Measurements from ENCODE around the gene NUDT4. TPM values are rescaled to one million over a fixed set of nuclear protein-coding genes. Genes with fewer than 3 reads are reported as not detected.

NUDT4 gene
- polyA plus RNA-seq, 1 donor (not counting 4 experiments of a cell fraction or from before 2014, with no cell fraction given): 33.2 TPM

DNA sequence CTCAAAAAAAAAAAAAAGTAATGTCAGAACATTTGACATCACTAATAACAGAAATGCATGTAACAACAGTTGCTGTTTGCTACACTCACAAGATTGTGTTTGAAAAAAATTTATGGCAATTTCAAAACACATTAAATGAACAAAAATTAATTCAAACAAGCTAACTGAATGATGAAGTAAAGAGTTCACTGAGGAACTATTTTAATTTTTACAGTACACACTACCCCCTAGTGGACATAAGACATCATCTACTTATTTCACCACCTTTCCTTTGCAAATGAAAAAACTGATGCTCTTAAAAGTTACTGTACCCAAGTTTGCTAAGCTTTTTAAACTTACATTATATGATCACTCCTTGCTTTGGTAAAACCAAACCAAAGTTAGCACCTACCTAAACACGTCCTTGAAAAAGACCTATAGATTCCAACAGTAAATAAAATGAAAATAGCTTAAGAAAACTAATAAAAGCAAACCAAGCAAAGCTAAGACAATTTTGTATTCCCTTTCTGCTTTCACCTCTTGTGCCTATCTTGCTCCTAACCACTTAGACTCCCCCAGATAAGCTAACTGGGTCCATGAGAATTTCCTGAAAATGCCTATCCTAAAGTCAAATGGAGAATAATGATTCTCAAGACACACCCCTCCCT, 41.8 kb downstream of the NUDT4 start:
- peaks cover 100% of the 10 kb centered on the region for H3K79me2 ChIP-seq (ENCODE audit: control insufficient read depth, insufficient read depth, low read length)
- dilution Hi-C loops (cut with MboI; ENCODE audit: extremely low pct_ligation_motif_present, low sequenced_read_pairs): no loop called here
- H2AFZ ChIP-seq (ENCODE audit: control insufficient read depth, low read length): no peak overlapping the region
- no peaks in the 10 kb centered on the region for H3K4me1 ChIP-seq (ENCODE audit: control insufficient read depth, extremely low read depth, insufficient read depth, low read length)
- no peak overlapping the region for H3K4me3 ChIP-seq (ENCODE audit: control insufficient read depth in 2 of 3, extremely low read depth in 1 of 3, insufficient read depth in 2 of 3, low read depth in 1 of 3, low read length in 3 of 3)
- no peak for DNase-seq (ENCODE audit: low read depth, low spot score)
- TF ChIP-seq, protein P1, sequence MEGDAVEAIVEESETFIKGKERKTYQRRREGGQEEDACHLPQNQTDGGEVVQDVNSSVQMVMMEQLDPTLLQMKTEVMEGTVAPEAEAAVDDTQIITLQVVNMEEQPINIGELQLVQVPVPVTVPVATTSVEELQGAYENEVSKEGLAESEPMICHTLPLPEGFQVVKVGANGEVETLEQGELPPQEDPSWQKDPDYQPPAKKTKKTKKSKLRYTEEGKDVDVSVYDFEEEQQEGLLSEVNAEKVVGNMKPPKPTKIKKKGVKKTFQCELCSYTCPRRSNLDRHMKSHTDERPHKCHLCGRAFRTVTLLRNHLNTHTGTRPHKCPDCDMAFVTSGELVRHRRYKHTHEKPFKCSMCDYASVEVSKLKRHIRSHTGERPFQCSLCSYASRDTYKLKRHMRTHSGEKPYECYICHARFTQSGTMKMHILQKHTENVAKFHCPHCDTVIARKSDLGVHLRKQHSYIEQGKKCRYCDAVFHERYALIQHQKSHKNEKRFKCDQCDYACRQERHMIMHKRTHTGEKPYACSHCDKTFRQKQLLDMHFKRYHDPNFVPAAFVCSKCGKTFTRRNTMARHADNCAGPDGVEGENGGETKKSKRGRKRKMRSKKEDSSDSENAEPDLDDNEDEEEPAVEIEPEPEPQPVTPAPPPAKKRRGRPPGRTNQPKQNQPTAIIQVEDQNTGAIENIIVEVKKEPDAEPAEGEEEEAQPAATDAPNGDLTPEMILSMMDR (optimal IDR thresholded peaks at IDR 0.05 in 1 of 3, IDR thresholded peaks at IDR 0.05 in 1 of 3, conservative IDR thresholded peaks at IDR 0.05 in 1 of 3; ENCODE audit: extremely low read depth in 1 of 3, insufficient read depth in 2 of 3, low read length in 3 of 3): no peak
- no peak for TF ChIP-seq EZH2 (IDR thresholded peaks at IDR 0.05; ENCODE audit: low read length)
- no peaks in the 10 kb centered on the region for H3K9me1 ChIP-seq (ENCODE audit: control insufficient read depth, extremely low read depth, insufficient read depth, low read length)
- H3K9ac ChIP-seq (ENCODE audit: control insufficient read depth, extremely low read depth, insufficient read depth, low read length): no peak overlapping the region
- peaks cover 0 to 6% of the 10 kb centered on the region in 2 experiments for H3K36me3 ChIP-seq (ENCODE audit: control insufficient read depth in 2 of 2, extremely low read depth in 1 of 2, insufficient read depth in 2 of 2, low read length in 2 of 2)
- no peak overlapping the region for H3K4me2 ChIP-seq (ENCODE audit: control insufficient read depth, extremely low read depth, insufficient read depth, low read depth, low read length)
- peaks cover 9% of the 10 kb centered on the region for H4K20me1 ChIP-seq (ENCODE audit: control insufficient read depth, extremely low read depth, insufficient read depth, low read length)
- H3K9me3 ChIP-seq (ENCODE audit: control insufficient read depth, low read depth, low read length): no peaks in the 10 kb centered on the region
- no peak overlapping the region for H3K27ac ChIP-seq (ENCODE audit: control insufficient read depth, insufficient read depth, low read length)
- no peak for FAIRE-seq
- no peaks in the 10 kb centered on the region for H3K27me3 ChIP-seq (ENCODE audit: control insufficient read depth, extremely low read depth, insufficient read depth, low read length)

DNA sequence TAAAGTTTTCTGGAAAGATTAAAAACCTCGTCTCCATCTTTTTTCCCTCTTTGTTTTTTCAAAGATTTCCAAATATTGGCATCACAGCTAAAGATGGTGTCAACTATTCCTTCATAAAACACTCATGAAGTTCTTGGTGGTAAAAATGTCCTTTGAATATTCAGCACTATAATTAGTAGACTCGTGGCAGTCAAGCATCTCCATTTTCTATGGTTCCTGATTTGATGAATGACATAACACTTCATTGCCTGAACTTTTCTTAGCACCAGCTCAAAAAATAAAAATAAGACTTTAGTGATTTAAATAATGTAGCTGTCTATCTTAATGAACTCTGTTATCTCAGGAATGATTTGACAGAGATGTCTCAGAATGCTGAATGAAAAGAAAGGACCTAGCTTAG, 44.3 kb downstream of the NUDT4 start:
- no peak for FAIRE-seq
- TF ChIP-seq, protein P1 (optimal IDR thresholded peaks at IDR 0.05 in 1 of 3, IDR thresholded peaks at IDR 0.05 in 1 of 3, conservative IDR thresholded peaks at IDR 0.05 in 1 of 3; ENCODE audit: extremely low read depth in 1 of 3, insufficient read depth in 2 of 3, low read length in 3 of 3): no peak
- no peak for TF ChIP-seq EZH2 (IDR thresholded peaks at IDR 0.05; ENCODE audit: low read length)
- Histone ChIP-seq H2AFZ (ENCODE audit: control insufficient read depth, low read length) (no peak overlapping the region), H4K20me1 (ENCODE audit: control insufficient read depth, extremely low read depth, insufficient read depth, low read length) (peaks cover 17% of the 10 kb centered on the region), H3K79me2 (ENCODE audit: control insufficient read depth, insufficient read depth, low read length) (peaks cover 100% of the 10 kb centered on the region), H3K4me3 (ENCODE audit: control insufficient read depth in 2 of 3, extremely low read depth in 1 of 3, insufficient read depth in 2 of 3, low read depth in 1 of 3, low read length in 3 of 3) (no peak overlapping the region), H3K4me1 (ENCODE audit: control insufficient read depth, extremely low read depth, insufficient read depth, low read length) (no peaks in the 10 kb centered on the region), H3K27ac (ENCODE audit: control insufficient read depth, insufficient read depth, low read length) (no peak overlapping the region), H3K9ac (ENCODE audit: control insufficient read depth, extremely low read depth, insufficient read depth, low read length) (no peak overlapping the region), H3K36me3 (ENCODE audit: control insufficient read depth in 2 of 2, extremely low read depth in 1 of 2, insufficient read depth in 2 of 2, low read length in 2 of 2) (peaks cover 0 to 6% of the 10 kb centered on the region in 2 experiments), H3K4me2 (ENCODE audit: control insufficient read depth, extremely low read depth, insufficient read depth, low read depth, low read length) (no peak overlapping the region), H3K27me3 (ENCODE audit: control insufficient read depth, extremely low read depth, insufficient read depth, low read length) (no peaks in the 10 kb centered on the region), H3K9me1 (ENCODE audit: control insufficient read depth, extremely low read depth, insufficient read depth, low read length) (no peaks in the 10 kb centered on the region), H3K9me3 (ENCODE audit: control insufficient read depth, low read depth, low read length) (no peaks in the 10 kb centered on the region)
- dilution Hi-C loops (cut with MboI; ENCODE audit: extremely low pct_ligation_motif_present, low sequenced_read_pairs): no loop called here
- no peak for DNase-seq (ENCODE audit: low read depth, low spot score)

Data from keratinocyte (primary cell).